ENCODE measurements around the gene PLIN5. TPM values are rescaled to one million over a fixed set of nuclear protein-coding genes. Genes with fewer than 3 reads are reported as not detected.

Gene PLIN5
- total RNA-seq, 1 donor from 2014 or later = not detected

DNA sequence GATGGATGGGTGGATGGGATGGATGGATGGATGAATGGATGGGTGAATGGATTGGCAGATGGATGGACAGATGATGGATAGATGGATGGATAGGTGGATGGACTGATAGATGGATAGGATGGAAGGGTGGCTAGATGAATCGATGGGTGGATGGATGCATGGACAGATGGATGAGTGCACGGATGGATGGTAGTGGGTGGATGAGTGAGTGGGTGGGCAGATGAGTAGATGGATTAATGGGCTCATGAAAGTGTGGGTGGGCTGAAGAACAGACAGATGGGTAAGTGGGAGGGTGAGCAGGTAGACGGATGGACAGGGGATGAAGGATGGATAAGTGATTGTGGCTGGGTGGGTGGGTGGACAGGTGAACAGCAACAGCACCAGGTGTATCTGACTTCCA, 18.8 kb upstream of the PLIN5 start:
- no peak for DNase-seq (ENCODE audit: low read depth)
- no peak overlapping the region for H3K4me3 ChIP-seq (ENCODE audit: low read depth, low read length)
- no peaks in the 10 kb centered on the region for H3K36me3 ChIP-seq (ENCODE audit: control insufficient read depth, insufficient read depth, low read length)
- TF ChIP-seq, protein P1, sequence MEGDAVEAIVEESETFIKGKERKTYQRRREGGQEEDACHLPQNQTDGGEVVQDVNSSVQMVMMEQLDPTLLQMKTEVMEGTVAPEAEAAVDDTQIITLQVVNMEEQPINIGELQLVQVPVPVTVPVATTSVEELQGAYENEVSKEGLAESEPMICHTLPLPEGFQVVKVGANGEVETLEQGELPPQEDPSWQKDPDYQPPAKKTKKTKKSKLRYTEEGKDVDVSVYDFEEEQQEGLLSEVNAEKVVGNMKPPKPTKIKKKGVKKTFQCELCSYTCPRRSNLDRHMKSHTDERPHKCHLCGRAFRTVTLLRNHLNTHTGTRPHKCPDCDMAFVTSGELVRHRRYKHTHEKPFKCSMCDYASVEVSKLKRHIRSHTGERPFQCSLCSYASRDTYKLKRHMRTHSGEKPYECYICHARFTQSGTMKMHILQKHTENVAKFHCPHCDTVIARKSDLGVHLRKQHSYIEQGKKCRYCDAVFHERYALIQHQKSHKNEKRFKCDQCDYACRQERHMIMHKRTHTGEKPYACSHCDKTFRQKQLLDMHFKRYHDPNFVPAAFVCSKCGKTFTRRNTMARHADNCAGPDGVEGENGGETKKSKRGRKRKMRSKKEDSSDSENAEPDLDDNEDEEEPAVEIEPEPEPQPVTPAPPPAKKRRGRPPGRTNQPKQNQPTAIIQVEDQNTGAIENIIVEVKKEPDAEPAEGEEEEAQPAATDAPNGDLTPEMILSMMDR (IDR thresholded peaks at IDR 0.05; ENCODE audit: insufficient read depth, low read length, poor library complexity, severe bottlenecking) = no peak
- peaks cover 2% of the 10 kb centered on the region for H3K27me3 ChIP-seq (ENCODE audit: control insufficient read depth, insufficient read depth, low read length)

DNA sequence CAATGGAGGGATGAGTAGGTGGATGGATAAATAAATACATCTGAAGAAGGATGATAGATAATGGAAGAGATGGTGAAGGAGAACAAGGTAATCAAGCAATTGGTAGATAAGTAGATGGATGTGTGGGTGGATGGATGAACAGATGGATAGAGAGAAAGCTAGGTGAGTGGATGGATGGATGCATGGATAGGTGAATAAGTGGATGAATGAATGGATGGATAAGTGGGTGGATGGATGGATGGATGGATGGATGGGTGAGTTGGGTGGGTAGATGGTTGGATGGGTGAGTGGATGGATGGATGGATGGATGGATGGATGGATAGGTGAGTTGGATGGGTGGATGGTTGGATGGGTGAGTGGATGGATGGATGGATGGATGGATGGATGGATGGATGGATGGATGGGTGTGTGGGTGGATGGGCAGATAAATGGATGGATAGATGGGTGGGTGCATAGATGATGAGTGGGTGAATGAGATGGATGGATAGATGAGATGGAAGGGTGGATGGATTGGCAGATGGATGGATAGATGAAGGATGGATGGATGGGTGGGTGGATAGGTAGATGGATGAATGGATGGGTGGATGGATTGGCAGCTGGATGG, 18.2 kb upstream of the PLIN5 start:
- Histone ChIP-seq H3K4me3 (ENCODE audit: low read depth, low read length) (no peak overlapping the region), H3K27me3 (ENCODE audit: control insufficient read depth, insufficient read depth, low read length) (peaks cover 2% of the 10 kb centered on the region), H3K36me3 (ENCODE audit: control insufficient read depth, insufficient read depth, low read length) (no peaks in the 10 kb centered on the region)
- no peak for DNase-seq (ENCODE audit: low read depth)
- TF ChIP-seq, protein P1 (IDR thresholded peaks at IDR 0.05; ENCODE audit: insufficient read depth, low read length, poor library complexity, severe bottlenecking) = no peak

DNA sequence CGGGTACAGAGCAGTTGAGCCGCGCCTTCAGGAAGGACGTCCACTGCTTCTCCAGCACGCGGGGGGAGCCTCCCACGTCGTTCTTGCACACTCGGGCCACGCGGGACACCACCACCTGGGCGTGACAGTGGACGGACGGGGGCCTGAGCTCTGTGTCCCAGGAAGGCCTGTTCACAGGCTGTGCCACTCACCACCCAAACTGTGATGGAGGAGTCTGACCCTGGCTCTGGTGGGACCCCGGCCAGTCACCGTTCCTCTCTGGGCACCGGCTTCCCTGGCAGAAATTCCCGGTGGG, 17.4 kb upstream of the PLIN5 start:
- TF ChIP-seq, protein P1 (IDR thresholded peaks at IDR 0.05; ENCODE audit: insufficient read depth, low read length, poor library complexity, severe bottlenecking) = no peak
- H3K4me3 ChIP-seq (ENCODE audit: low read depth, low read length) = no peak overlapping the region
- peaks cover 2% of the 10 kb centered on the region for H3K27me3 ChIP-seq (ENCODE audit: control insufficient read depth, insufficient read depth, low read length)
- no peaks in the 10 kb centered on the region for H3K36me3 ChIP-seq (ENCODE audit: control insufficient read depth, insufficient read depth, low read length)
- DNase-seq (ENCODE audit: low read depth) = no peak

DNA sequence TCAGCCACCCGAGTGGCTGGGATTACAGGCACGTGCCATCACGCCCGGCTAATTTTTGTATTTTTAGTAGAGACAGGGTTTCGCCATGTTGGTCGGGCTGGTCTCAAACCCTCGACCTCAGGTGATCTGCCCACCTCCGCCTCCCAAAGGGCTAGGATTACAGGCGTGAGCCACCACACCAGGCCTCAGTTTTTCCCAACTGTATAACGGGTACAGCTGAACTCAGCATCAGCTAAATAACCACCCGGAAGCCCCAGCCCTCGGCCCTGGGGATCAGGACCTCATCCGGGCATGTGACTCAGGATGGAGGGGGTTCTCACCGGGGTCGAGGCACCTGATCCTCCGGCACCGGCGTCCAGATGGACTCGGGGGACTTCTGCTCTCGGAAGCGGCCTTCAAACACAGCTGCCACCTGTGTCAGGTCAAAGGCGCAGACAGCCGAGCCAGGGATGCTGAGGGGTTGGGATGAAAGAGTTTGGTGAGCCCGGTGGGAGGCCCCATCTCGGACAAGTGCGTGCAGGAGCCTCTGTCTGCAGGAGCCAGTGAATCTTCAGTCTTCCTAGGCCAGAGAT, 15.5 kb upstream of the PLIN5 start:
- H3K4me3 ChIP-seq (ENCODE audit: low read depth, low read length) = no peak overlapping the region
- no peaks in the 10 kb centered on the region for H3K36me3 ChIP-seq (ENCODE audit: control insufficient read depth, insufficient read depth, low read length)
- no peak for DNase-seq (ENCODE audit: low read depth)
- H3K27me3 ChIP-seq (ENCODE audit: control insufficient read depth, insufficient read depth, low read length) = peaks cover 2% of the 10 kb centered on the region
- TF ChIP-seq, protein P1 (IDR thresholded peaks at IDR 0.05; ENCODE audit: insufficient read depth, low read length, poor library complexity, severe bottlenecking) = no peak

DNA sequence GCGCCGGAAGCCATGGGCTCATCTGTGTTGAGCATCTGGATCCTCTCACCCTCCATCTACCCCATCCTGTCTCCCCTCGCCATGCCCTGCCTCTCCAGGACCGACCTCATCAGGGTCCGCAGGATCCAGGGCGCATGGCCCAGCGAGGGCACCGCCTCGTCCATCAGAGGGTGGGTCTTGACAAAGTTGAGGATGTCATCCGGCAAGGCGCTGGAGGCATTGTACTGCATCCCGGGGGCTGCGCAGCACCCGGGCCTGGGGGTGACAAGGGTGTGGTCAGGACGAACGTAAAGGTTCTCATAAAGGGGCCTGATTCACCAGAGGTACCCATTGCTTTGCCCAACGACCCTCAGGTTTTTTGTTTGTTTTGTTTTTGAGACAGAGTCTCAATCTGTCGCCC, 15.0 kb upstream of the PLIN5 start:
- Histone ChIP-seq H3K36me3 (ENCODE audit: control insufficient read depth, insufficient read depth, low read length) (no peaks in the 10 kb centered on the region), H3K4me3 (ENCODE audit: low read depth, low read length) (no peak overlapping the region), H3K27me3 (ENCODE audit: control insufficient read depth, insufficient read depth, low read length) (peaks cover 2% of the 10 kb centered on the region)
- no peak for DNase-seq (ENCODE audit: low read depth)
- TF ChIP-seq, protein P1 (IDR thresholded peaks at IDR 0.05; ENCODE audit: insufficient read depth, low read length, poor library complexity, severe bottlenecking) = no peak

DNA sequence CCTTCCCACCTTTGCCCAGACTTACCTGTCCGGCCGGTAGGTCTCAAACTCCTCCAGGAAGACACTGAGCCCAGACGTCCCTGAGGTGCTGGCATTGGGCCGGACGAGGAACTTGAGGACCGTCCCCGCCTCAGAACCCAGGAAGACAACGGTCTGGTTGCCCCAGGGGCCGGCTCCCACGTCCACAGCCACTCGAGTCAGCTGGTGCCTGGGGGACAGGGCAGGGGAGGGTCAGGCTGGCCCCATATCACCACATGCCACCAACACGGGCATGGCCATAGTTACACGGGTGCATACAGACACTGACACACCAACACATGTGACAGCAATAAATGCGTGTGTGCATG, 13.2 kb upstream of the PLIN5 start:
- no peaks in the 10 kb centered on the region for H3K36me3 ChIP-seq (ENCODE audit: control insufficient read depth, insufficient read depth, low read length)
- DNase-seq (ENCODE audit: low read depth) = no peak

More for the DNA sequence above, 13.2 kb upstream of the PLIN5 start:
- no peak overlapping the region for H3K4me3 ChIP-seq (ENCODE audit: low read depth, low read length)
- TF ChIP-seq, protein P1 (IDR thresholded peaks at IDR 0.05; ENCODE audit: insufficient read depth, low read length, poor library complexity, severe bottlenecking) = no peak
- H3K27me3 ChIP-seq (ENCODE audit: control insufficient read depth, insufficient read depth, low read length) = no peaks in the 10 kb centered on the region
